Esophagus squamous epithelium (tissue), 4 donors: ENCODE results near the gene ASB13.

ENCODE experiments used
- CTCF ChIP-seq, 6 experiments: fragments of 450-650 bp in 4 of 6; fragments of 200-600 bp in 2 of 6; sonication (generic) in 2 of 6; IDR thresholded peaks; one replicate each; pipeline ENCODE4 v1.5.1; 2016 to 2019; ENCODE audit warnings: antibody characterized with exemption in 6 of 6, mild to moderate bottlenecking in 4 of 6, moderate library complexity in 4 of 6
- POLR2A ChIP-seq, 4 donors: fragments of 450-650 bp; IDR thresholded peaks; one replicate each; pipeline ENCODE4 v1.6.1; 2017; ENCODE audit warnings: antibody characterized with exemption in 4 of 4, mild to moderate bottlenecking in 4 of 4, moderate library complexity in 3 of 4

- TF ChIP-seq CTCF (IDR thresholded peaks at IDR 0.05) (no peak), POLR2A (IDR thresholded peaks at IDR 0.05) (no peak)
Observed at GRCh38 chr10:5683065-5683464, 16.7 kb upstream of the ASB13 start.
